Measurements from ENCODE around the gene HIVEP3. TPM values are rescaled to one million over a fixed set of nuclear protein-coding genes. Genes with fewer than 3 reads are reported as not detected.

HIVEP3 gene
- total RNA-seq, 2 experiments from 2014 or later = 15.1 to 18.1 TPM

GRCh38 chr1:41900603-41901444, 17.9 kb downstream of the HIVEP3 start:
- H3K27me3 Mint-ChIP-seq = no peaks in the 10 kb centered on the region
- peak overlapping the region; percentile 88 for H3K27ac Mint-ChIP-seq
- H3K4me1 Mint-ChIP-seq = peaks cover 75% of the 10 kb centered on the region
- ATAC-seq = no peak
- no peaks in the 10 kb centered on the region for H3K9me3 Mint-ChIP-seq (ENCODE audit: low read depth)
- H3K36me3 Mint-ChIP-seq = peaks cover 1% of the 10 kb centered on the region
- H3K4me3 Mint-ChIP-seq = no peak overlapping the region
- CTCF ChIA-PET = interaction anchor here (1.2 to 2.4 kb wide), 3 partner anchors 13 to 15 kb away, joined by 3 to 12 read pairs (median 4); no protein-coding TSS in a partner anchor
- peak; percentile 39 for DNase-seq

DNA sequence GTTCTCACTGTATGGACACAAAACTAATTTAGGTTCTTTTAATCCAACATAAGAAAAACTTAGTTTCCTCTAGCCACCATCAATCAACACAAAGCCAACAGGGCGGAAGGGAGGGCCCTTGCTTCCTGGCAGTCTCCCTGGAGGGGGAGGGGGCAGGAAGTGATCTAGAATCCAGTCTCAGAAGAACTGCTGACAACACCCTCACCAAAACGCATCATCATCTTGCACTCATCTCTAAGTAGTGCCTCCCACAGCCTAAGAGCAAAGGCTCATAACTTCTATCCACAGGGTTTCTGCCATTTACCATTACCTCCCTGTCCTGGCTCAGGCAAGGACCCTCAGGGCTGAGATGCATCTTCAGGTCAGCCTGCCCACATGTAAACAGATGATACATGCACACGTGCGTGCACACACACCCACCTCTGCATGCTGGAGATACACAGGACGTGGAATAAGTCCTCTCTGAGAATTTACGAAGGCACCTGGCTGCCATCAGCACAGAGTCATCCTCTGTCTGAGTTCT, 20.5 kb downstream of the HIVEP3 start:
- DNase-seq (peak; percentile 94), ATAC-seq (peak; percentile 92)
- CTCF ChIA-PET = interaction anchor here (1.6 to 1.8 kb wide), 3 partner anchors 11 to 41 kb away, joined by 4 to 5 read pairs (median 4); partner anchors contain the start of gene HIVEP3
- peak overlapping the region; percentile 96 for H3K27ac Mint-ChIP-seq
- H3K27me3 Mint-ChIP-seq = no peaks in the 10 kb centered on the region
- H3K9me3 Mint-ChIP-seq (ENCODE audit: low read depth) = no peaks in the 10 kb centered on the region
- H3K36me3 Mint-ChIP-seq = peaks cover 1% of the 10 kb centered on the region
- H3K4me1 Mint-ChIP-seq = peaks cover 80% of the 10 kb centered on the region
- H3K4me3 Mint-ChIP-seq = peak overlapping the region; percentile 59

GRCh38 chr1:41895552-41895951, 23.2 kb downstream of the HIVEP3 start:
- Mint-ChIP-seq H3K4me3 (no peak overlapping the region), H3K27ac (peak overlapping the region; percentile 81), H3K4me1 (peaks cover 78% of the 10 kb centered on the region), H3K9me3 (ENCODE audit: low read depth) (no peaks in the 10 kb centered on the region), H3K27me3 (no peaks in the 10 kb centered on the region), H3K36me3 (peaks cover 1% of the 10 kb centered on the region)
- CTCF ChIA-PET = interaction anchor here (1.1 kb wide), 1 partner anchor 86 kb away, joined by 3 read pairs; no protein-coding TSS in a partner anchor
- ATAC-seq (no peak), DNase-seq (no peak)

GRCh38 chr1:41894808-41895483, 23.8 kb downstream of the HIVEP3 start:
- Mint-ChIP-seq H3K9me3 (ENCODE audit: low read depth) (no peaks in the 10 kb centered on the region), H3K4me3 (peak overlapping the region; percentile 7), H3K27ac (peak overlapping the region; percentile 81), H3K36me3 (peaks cover 1% of the 10 kb centered on the region), H3K27me3 (no peaks in the 10 kb centered on the region), H3K4me1 (peaks cover 83% of the 10 kb centered on the region)
- CTCF ChIA-PET = interaction anchor here (1.0 to 5.8 kb wide), 5 partner anchors 8 to 86 kb away, joined by 3 to 107 read pairs (median 3); partner anchors contain the start of gene HIVEP3
- no peak for ATAC-seq
- no peak for DNase-seq

GRCh38 chr1:41894101-41894807, 24.5 kb downstream of the HIVEP3 start:
- Mint-ChIP-seq H3K27ac (peak overlapping the region; percentile 81), H3K36me3 (peaks cover 2% of the 10 kb centered on the region), H3K4me1 (peaks cover 83% of the 10 kb centered on the region), H3K9me3 (ENCODE audit: low read depth) (no peaks in the 10 kb centered on the region), H3K4me3 (no peak overlapping the region), H3K27me3 (no peaks in the 10 kb centered on the region)
- DNase-seq (no peak), ATAC-seq (no peak)
- CTCF ChIA-PET = interaction anchor here (1.0 to 5.8 kb wide), 5 partner anchors 9 to 87 kb away, joined by 3 to 107 read pairs (median 3); partner anchors contain the start of gene HIVEP3

DNA sequence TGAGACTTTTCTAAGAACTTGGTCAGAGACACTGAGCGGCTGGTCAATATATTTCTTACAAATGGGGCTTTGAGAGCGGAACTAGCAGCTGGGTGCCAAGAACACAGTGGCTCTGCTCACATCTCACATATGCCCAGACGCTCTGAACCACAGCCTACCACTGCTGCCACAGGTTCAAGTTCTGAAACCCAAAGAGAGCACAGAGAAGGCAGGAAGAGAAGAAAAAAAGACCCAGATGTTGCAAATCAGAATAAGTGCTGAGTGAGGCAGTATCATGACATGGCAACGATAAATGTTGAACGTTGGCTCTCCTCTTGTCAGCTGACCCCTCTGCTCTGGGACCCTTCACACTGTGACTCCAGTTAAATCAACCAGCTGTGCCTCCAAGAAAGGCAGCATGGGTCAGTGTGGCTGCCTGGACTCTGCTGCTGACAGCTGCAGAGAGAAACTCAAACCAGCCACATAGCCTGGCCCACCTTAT, 26.4 kb downstream of the HIVEP3 start:
- H3K27me3 Mint-ChIP-seq = no peaks in the 10 kb centered on the region
- CTCF ChIA-PET = interaction anchor here (0.6 to 5.8 kb wide), 20 partner anchors 10 to 376 kb away, joined by 3 to 107 read pairs (median 3); partner anchors contain the start of gene HIVEP3
- peak; percentile 59 for ATAC-seq

GRCh38 chr1:41891199-41891896, 27.4 kb downstream of the HIVEP3 start:
- DNase-seq = peak; percentile 79
- peak; percentile 91 for ATAC-seq
- H3K27ac Mint-ChIP-seq = peak overlapping the region; percentile 94
- peaks cover 1% of the 10 kb centered on the region for H3K36me3 Mint-ChIP-seq
- peak overlapping the region; percentile 77 for H3K4me3 Mint-ChIP-seq
- H3K9me3 Mint-ChIP-seq (ENCODE audit: low read depth) = no peaks in the 10 kb centered on the region
- peaks cover 72% of the 10 kb centered on the region for H3K4me1 Mint-ChIP-seq
- no peaks in the 10 kb centered on the region for H3K27me3 Mint-ChIP-seq
- CTCF ChIA-PET = interaction anchor here (0.9 to 5.8 kb wide), 17 partner anchors 8 to 376 kb away, joined by 3 to 107 read pairs (median 4); partner anchors contain the start of gene HIVEP3

More for the DNA sequence above, 26.4 kb downstream of the HIVEP3 start:
- Mint-ChIP-seq H3K4me3 (peak overlapping the region; percentile 77), H3K36me3 (peaks cover 3% of the 10 kb centered on the region), H3K4me1 (peaks cover 79% of the 10 kb centered on the region), H3K9me3 (ENCODE audit: low read depth) (no peaks in the 10 kb centered on the region), H3K27ac (peak overlapping the region; percentile 94)
- DNase-seq = peak; percentile 87

DNA sequence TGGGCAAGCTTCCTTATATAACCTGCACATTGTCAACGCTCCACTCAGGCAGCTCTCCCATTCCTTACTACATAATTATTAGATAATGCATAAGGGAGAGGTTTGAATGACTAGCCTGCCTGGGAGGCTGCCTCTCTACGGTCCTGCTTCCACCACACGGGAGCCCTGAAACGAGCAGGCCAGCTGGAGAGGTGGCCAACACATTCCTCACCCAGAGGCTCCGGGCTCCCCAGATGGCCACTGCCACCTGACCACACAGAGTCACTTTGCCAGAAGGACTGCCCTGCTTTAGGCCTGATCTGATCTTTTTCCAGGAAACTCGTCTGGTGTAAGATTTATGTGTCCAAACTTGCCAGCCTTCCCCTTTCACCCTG, 27.9 kb downstream of the HIVEP3 start:
- CTCF ChIA-PET = interaction anchor here (0.9 to 5.8 kb wide), 5 partner anchors 9 to 231 kb away, joined by 3 to 107 read pairs (median 4); partner anchors contain the start of gene HIVEP3
- no peaks in the 10 kb centered on the region for H3K9me3 Mint-ChIP-seq (ENCODE audit: low read depth)
- peak overlapping the region; percentile 94 for H3K27ac Mint-ChIP-seq
- peaks cover 1% of the 10 kb centered on the region for H3K36me3 Mint-ChIP-seq
- DNase-seq (no peak), ATAC-seq (no peak)
- H3K4me1 Mint-ChIP-seq = peaks cover 72% of the 10 kb centered on the region
- H3K27me3 Mint-ChIP-seq = no peaks in the 10 kb centered on the region
- peak overlapping the region; percentile 77 for H3K4me3 Mint-ChIP-seq

DNA sequence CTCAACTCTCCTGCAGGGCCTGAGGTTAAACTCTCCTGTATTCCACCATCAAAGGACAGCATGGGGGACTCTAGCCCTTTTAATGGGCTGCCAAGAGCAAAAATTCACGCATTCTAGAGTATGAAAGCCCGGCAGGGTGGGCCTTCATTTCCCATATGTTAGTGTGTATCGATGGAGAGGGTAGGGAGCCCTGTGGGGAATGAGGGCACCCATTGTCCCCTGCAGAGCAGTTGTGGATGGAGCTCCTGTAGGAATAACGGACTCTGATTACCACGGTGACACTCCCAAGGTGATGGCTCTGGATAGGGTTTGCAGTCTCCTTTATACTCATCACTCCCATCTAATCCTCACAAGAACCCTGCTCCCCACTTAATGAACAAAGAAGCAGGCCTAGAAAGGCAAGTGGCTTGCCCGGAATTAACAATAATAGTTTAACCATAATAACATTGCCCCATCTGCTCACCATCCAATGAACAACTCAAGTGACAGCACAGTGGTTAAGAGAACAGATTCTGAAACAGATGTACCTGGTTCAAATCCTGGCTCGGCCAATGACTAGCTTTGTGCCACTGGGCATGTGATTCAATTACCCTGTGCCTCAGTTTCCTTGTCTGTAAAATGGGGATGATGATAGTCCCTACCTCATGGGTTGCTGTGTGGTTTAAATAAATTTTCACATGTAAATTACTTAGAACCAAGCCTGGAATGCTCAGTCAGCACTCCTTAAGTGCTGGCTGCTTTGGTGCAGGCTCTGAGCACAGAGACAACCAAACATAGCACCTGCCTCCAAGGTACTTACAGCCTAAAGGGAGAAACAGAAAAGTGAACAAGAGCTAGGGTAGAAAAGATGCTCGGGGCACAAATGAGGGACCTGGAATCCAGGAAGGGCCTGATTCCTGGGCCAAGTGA, 29.0 kb downstream of the HIVEP3 start:
- Mint-ChIP-seq H3K36me3 (peaks cover 1% of the 10 kb centered on the region), H3K4me3 (no peak overlapping the region), H3K9me3 (ENCODE audit: low read depth) (no peaks in the 10 kb centered on the region), H3K4me1 (peaks cover 62% of the 10 kb centered on the region), H3K27ac (peak overlapping the region; percentile 31), H3K27me3 (no peaks in the 10 kb centered on the region)
- no peak for DNase-seq
- CTCF ChIA-PET = interaction anchor here (0.9 to 5.8 kb wide), 4 partner anchors 10 to 230 kb away, joined by 3 to 107 read pairs (median 16); partner anchors contain the start of gene HIVEP3
- no peak for ATAC-seq

GRCh38 chr1:41888756-41889155, 30.0 kb downstream of the HIVEP3 start:
- H3K36me3 Mint-ChIP-seq = peaks cover 1% of the 10 kb centered on the region

DNA sequence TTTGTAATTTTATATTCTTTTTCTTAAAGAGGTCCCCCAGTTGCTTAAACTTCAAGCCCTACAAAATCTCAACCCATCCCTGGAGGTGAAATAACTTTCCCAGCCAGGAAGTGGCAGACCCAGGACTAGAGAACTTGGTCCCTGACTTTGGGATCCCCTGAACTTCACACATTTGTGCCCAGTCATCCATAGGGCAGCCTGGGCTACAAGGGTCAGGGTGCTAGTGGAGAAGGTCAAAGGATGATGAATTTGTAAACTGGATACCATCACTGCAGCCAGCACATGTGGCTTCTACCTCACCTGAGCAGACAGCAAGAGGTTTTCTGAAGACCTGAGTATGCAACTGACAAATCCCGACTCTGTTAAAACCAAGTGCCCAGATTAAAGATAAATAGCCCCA, 31.4 kb downstream of the HIVEP3 start:
- DNase-seq (no peak), ATAC-seq (no peak)
- H3K27ac Mint-ChIP-seq = no peak overlapping the region
- H3K36me3 Mint-ChIP-seq = peaks cover 1% of the 10 kb centered on the region
- no peaks in the 10 kb centered on the region for H3K9me3 Mint-ChIP-seq (ENCODE audit: low read depth)
- no peak overlapping the region for H3K4me3 Mint-ChIP-seq
- H3K27me3 Mint-ChIP-seq = no peaks in the 10 kb centered on the region
- peaks cover 45% of the 10 kb centered on the region for H3K4me1 Mint-ChIP-seq
- CTCF ChIA-PET = interaction anchor here (1.0 to 1.1 kb wide), 3 partner anchors 33 to 311 kb away, joined by 3 to 5 read pairs (median 4); no protein-coding TSS in a partner anchor

More at GRCh38 chr1:41888756-41889155, 30.0 kb downstream of the HIVEP3 start:
- DNase-seq = no peak
- CTCF ChIA-PET = interaction anchor here (1.1 kb wide), 1 partner anchor 147 kb away, joined by 3 read pairs; no protein-coding TSS in a partner anchor
- Mint-ChIP-seq H3K27me3 (no peaks in the 10 kb centered on the region), H3K4me1 (peaks cover 52% of the 10 kb centered on the region), H3K9me3 (ENCODE audit: low read depth) (no peaks in the 10 kb centered on the region), H3K27ac (peak overlapping the region; percentile 62), H3K4me3 (peak overlapping the region; percentile 37)
- no peak for ATAC-seq

Data from activated CD8-positive, alpha-beta memory T cell treated with anti-CD3 and anti-CD28 coated beads, Interleukin-2, amount 10 ng/mL, durations not matched to agents 7 days and 5 days (primary cell).